ENCODE measurements around the gene ANAPC4.

- no peak for TF ChIP-seq POLR2A (IDR thresholded peaks at IDR 0.05)
- TF ChIP-seq CTCF (IDR thresholded peaks at IDR 0.05), result no peak
- no peak for TF ChIP-seq POLR2AphosphoS5 (IDR thresholded peaks at IDR 0.05)
- no peak for TF ChIP-seq EP300 (IDR thresholded peaks at IDR 0.05)
Observed at GRCh38 chr4:25467843-25468242, 90.8 kb downstream of the ANAPC4 start.

Measured in upper lobe of left lung (tissue), 4 donors.